Progenitor cell of endocrine pancreas (in vitro differentiated cells): ENCODE measurements around the gene TEX19. TPM values are rescaled to one million over a fixed set of nuclear protein-coding genes. Genes with fewer than 3 reads are reported as not detected.

Experiments used
- DNase-seq: peaks from one replicate; pipeline ENCODE4 v3.0.0; 2021; ENCODE audit warnings: low spot score; ENCODE audit not compliant: unreplicated experiment
- H3K27ac Mint-ChIP-seq: 2 replicates; pipeline ENCODE4 v1.8.0; 2021; ENCODE audit warnings: mild to moderate bottlenecking, moderate library complexity, mixed read lengths
- H3K27me3 Mint-ChIP-seq: 2 replicates; pipeline ENCODE4 v1.8.0; 2021; ENCODE audit warnings: mixed read lengths
- H3K36me3 Mint-ChIP-seq: 2 replicates; pipeline ENCODE4 v1.8.0; 2022; ENCODE audit warnings: mixed read lengths; ENCODE audit not compliant: insufficient read depth
- H3K4me1 Mint-ChIP-seq: 2 replicates; pipeline ENCODE4 v1.8.0; 2021; ENCODE audit warnings: low read depth, mixed read lengths
- H3K4me3 Mint-ChIP-seq: 2 replicates; pipeline ENCODE4 v1.8.0; 2021; ENCODE audit warnings: low read depth, mild to moderate bottlenecking, moderate library complexity, mixed read lengths
- H3K9me3 Mint-ChIP-seq: 2 replicates; pipeline ENCODE4 v1.8.0; 2021; ENCODE audit warnings: low read depth, mixed read lengths
- CTCF ChIP-seq: fragments of 200-600 bp; sonication (generic); IDR thresholded peaks from one replicate; pipeline ENCODE4 v1.5.0; 2021; ENCODE audit warnings: antibody characterized with exemption, mild to moderate bottlenecking; ENCODE audit not compliant: unreplicated experiment
- total RNA-seq: library from RNA; stranded (reverse); gene quantifications from 2 replicates; pipeline ENCODE4 v1.2.1, GENCODE V29; 2021

Gene TEX19
- total RNA-seq, 1 donor from 2014 or later = not detected

DNA sequence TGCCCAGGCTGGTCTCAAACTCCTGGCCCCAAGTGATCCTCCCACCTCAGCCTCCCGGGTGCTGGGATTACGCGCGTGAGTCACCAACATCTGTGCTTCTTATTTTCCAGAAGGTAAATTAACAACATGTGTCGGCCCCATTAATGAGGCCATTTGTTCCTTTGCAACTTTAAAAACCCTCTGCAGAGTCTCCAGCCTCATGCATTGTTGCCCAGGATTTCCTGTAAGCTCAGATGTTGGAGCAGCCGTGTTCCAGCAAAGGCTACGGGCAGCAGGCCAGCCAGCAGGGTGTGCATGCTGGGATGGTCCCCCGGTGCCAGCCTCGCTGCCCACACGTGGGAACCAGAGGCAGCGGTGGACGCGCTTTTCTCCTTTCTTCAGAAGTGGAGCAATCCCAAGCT, 40.0 kb downstream of the TEX19 start:
- H3K4me3 Mint-ChIP-seq = no peak overlapping the region
- no peaks in the 10 kb centered on the region for H3K27me3 Mint-ChIP-seq
- H3K9me3 Mint-ChIP-seq = no peaks in the 10 kb centered on the region
- no peak overlapping the region for H3K27ac Mint-ChIP-seq
- H3K36me3 Mint-ChIP-seq = peaks cover 13% of the 10 kb centered on the region
- no peak for DNase-seq
- H3K4me1 Mint-ChIP-seq = no peaks in the 10 kb centered on the region
- no peak for TF ChIP-seq CTCF

DNA sequence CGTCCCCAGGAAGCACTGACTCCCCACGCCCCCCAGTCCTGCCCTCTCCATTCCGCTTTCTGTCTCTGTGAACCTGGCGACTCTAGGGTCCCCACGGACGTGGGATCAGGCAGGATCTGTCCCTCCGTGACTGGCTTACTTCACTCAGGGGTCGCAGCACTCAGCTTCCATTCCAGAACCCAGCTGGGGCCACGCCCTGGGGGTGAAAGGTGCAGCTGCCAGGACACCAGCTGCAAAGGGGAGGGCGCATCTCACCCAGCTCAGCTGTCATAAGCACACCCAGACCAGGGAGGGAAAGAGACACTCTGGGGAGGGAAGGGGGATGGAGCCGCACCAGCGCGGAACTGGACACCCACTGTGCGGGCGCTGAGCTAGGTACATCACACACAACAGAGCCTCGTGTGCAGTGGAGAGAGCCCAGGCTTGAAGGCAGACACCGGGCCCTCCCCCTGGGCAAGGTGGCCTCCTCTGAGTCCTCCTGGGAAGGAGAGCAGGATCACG, 40.6 kb downstream of the TEX19 start:
- H3K36me3 Mint-ChIP-seq = peaks cover 13% of the 10 kb centered on the region
- TF ChIP-seq CTCF = no peak
- no peaks in the 10 kb centered on the region for H3K4me1 Mint-ChIP-seq
- H3K4me3 Mint-ChIP-seq = no peak overlapping the region
- H3K9me3 Mint-ChIP-seq = no peaks in the 10 kb centered on the region
- no peak for DNase-seq
- no peak overlapping the region for H3K27ac Mint-ChIP-seq
- H3K27me3 Mint-ChIP-seq = no peaks in the 10 kb centered on the region

DNA sequence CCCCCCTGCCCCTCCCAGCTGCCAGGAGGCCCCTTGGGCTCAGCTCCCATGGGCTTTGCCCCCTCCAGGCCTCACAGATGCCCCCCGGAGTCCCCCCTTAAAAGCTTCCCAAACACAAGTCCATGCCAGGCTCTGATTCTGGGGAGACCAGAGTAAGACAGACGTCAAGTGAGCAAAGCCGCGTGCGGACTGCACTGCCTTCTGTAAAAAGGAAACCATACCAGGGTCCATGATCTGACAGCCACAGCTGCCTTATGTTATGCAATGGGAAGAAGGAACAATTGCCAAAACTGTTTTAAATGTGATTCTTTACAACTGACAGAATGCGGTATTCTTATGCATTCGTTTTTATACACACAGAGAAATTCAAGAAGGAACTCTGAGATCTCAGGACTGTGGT, 41.2 kb downstream of the TEX19 start:
- Mint-ChIP-seq H3K4me3 (no peak overlapping the region), H3K4me1 (no peaks in the 10 kb centered on the region), H3K27ac (no peak overlapping the region), H3K27me3 (no peaks in the 10 kb centered on the region), H3K36me3 (peaks cover 13% of the 10 kb centered on the region), H3K9me3 (no peaks in the 10 kb centered on the region)
- no peak for DNase-seq
- no peak for TF ChIP-seq CTCF

GRCh38 chr17:82400830-82401229, 41.8 kb downstream of the TEX19 start:
- DNase-seq = no peak
- Mint-ChIP-seq H3K27me3 (no peaks in the 10 kb centered on the region), H3K4me1 (no peaks in the 10 kb centered on the region), H3K36me3 (peaks cover 14% of the 10 kb centered on the region), H3K4me3 (no peak overlapping the region), H3K9me3 (no peaks in the 10 kb centered on the region), H3K27ac (no peak overlapping the region)
- TF ChIP-seq CTCF = no peak

DNA sequence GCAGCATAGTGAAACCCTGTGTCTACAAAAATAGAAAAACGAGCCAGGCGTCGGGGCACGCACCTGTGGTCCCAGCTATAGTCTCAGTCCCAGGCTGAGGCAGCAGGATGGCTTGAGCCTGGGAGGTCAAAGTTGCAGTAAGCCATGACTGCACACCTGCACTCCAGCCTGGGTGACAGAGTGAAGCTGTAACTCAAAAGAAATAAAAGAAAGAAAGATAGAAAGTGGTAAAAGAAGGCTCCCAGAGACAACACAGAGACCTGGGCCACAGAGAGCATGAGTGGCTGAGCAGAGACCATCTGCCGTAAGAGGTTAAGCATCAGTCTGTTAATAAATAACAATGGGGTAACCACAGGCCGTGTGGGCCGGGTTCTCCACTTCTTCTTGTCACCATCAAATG, 43.8 kb downstream of the TEX19 start:
- H3K4me1 Mint-ChIP-seq = no peaks in the 10 kb centered on the region
- H3K27me3 Mint-ChIP-seq = no peaks in the 10 kb centered on the region
- no peak for DNase-seq

More for the DNA sequence above, 43.8 kb downstream of the TEX19 start:
- TF ChIP-seq CTCF = no peak
- Mint-ChIP-seq H3K4me3 (no peak overlapping the region), H3K27ac (no peak overlapping the region), H3K36me3 (peaks cover 17% of the 10 kb centered on the region), H3K9me3 (no peaks in the 10 kb centered on the region)
